K562 (cell line): ENCODE data around the gene LST1. TPM values are rescaled to one million over a fixed set of nuclear protein-coding genes. Genes with fewer than 3 reads are reported as not detected.

Source experiments
- CBFB ChIP-seq: sonication (generic); formaldehyde crosslinking; IDR thresholded peaks from 2 replicates; pipeline ENCODE4 v1.4.0; 2020; ENCODE audit warnings: mild to moderate bottlenecking, missing genetic modification reagents
- CHAMP1 ChIP-seq: fragments of 450-650 bp; IDR thresholded peaks from 2 replicates; pipeline ENCODE4 v1.6.1; 2016; ENCODE audit warnings: mild to moderate bottlenecking
- DMBX1 ChIP-seq: fragments of 250-450 bp; sonication (Bioruptor Pico); IDR thresholded peaks from 2 replicates; pipeline ENCODE4 v1.8.0; 2022; ENCODE audit warnings: inconsistent platforms, mild to moderate bottlenecking, moderate library complexity, borderline replicate concordance
- E2F3 ChIP-seq: fragments of 250-450 bp; sonication (Bioruptor Pico); IDR thresholded peaks from 2 replicates; pipeline ENCODE4 v1.4.0; 2020; ENCODE audit warnings: mild to moderate bottlenecking
- FOXJ2 ChIP-seq: fragments of 200-800 bp; sonication (Bioruptor generic); IDR thresholded peaks from 2 replicates; pipeline ENCODE4 v1.6.1; 2016; ENCODE audit warnings: missing genetic modification characterization, missing compliant biosample characterization
- GATAD2B ChIP-seq: fragments of 450-650 bp; IDR thresholded peaks from 2 replicates; pipeline ENCODE4 v1.6.1; 2017; ENCODE audit warnings: mild to moderate bottlenecking, borderline replicate concordance
- HCFC1 ChIP-seq: IDR thresholded peaks from 2 replicates; pipeline ENCODE4 v1.6.1; 2012; ENCODE audit warnings: low read depth, low read length, improper control_type of control experiment
- JUND ChIP-seq, 2 experiments: IDR thresholded peaks; 2 replicates in 1 of 2; 3 replicates in 1 of 2; pipeline ENCODE4 v1.6.1; 2011; ENCODE audit warnings: borderline replicate concordance in 2 of 2, low read depth in 2 of 2, low read length in 2 of 2, improper control_type of control experiment in 1 of 2, missing biosample characterization in 1 of 2, missing genetic modification characterization in 1 of 2, missing genetic modification reagents in 1 of 2
- MCM5 ChIP-seq: fragments of 450-650 bp; IDR thresholded peaks from 2 replicates; pipeline ENCODE4 v1.6.1; 2016; ENCODE audit warnings: low read depth
- MCM7 ChIP-seq, 2 experiments: fragments of 450-650 bp; IDR thresholded peaks; 2 replicates each; pipeline ENCODE4 v1.6.1; 2016 to 2018
- RFX1 ChIP-seq: fragments of 450-650 bp; IDR thresholded peaks from 2 replicates; pipeline ENCODE4 v1.6.1; 2016; ENCODE audit warnings: mild to moderate bottlenecking, moderate library complexity
- RFX5 ChIP-seq: IDR thresholded peaks from 2 replicates; pipeline ENCODE4 v1.6.1; 2011; ENCODE audit warnings: low read depth, mild to moderate bottlenecking, improper control_type of control experiment, low read length
- THRA ChIP-seq: fragments of 450-650 bp; IDR thresholded peaks from 2 replicates; pipeline ENCODE4 v1.6.1; 2017; ENCODE audit warnings: mild to moderate bottlenecking, moderate library complexity
- ZNF121 ChIP-seq: sonication (generic); formaldehyde crosslinking; conservative IDR thresholded peaks from 2 replicates; pipeline ENCODE4 v1.8.0; 2022; ENCODE audit warnings: missing genetic modification reagents
- ZNF175 ChIP-seq: fragments of 200-800 bp; sonication (Bioruptor generic); IDR thresholded peaks from 2 replicates; pipeline ENCODE4 v1.6.1; 2016; ENCODE audit warnings: low read depth, mild to moderate bottlenecking, missing genetic modification characterization, missing compliant biosample characterization
- polyA plus RNA-seq, 8 experiments: library from polyadenylated mRNA; depleted of rRNA in 4 of 8; stranded (reverse) in 5 of 8; unstranded in 3 of 8; fragments of >200 nt; fragmentation: Nextera tagmentation in 2 of 8; fragmentation: Illumina TruSeq in 1 of 8; extraction: Ambion mirVana in 2 of 8; extraction: Trizol in 1 of 8; gene quantifications; 2 replicates each; pipeline versions ENCODE4 v1.2.1 to v1.2.3, GENCODE V29; 2011 to 2014; ENCODE audit warnings: inconsistent platforms in 1 of 8, missing spikeins in 1 of 8
- total RNA-seq, 7 experiments: library from RNA; depleted of rRNA in 6 of 7; stranded (reverse); fragments of >200 nt in 6 of 7; fragmentation: Illumina TruSeq in 2 of 7; extraction: Trizol in 2 of 7; gene quantifications; 2 replicates each; pipeline versions ENCODE4 v1.2.1 to v1.2.3, GENCODE V29; 2011 to 2021; ENCODE audit warnings: low replicate concordance in 1 of 7
- TF ChIP-seq, protein P1 (sequence below): conservative IDR thresholded peaks from 2 replicates; pipeline ENCODE4 v1.6.1; 2011; ENCODE audit warnings: low read depth, mild to moderate bottlenecking, low read length; ENCODE audit not compliant: control insufficient read depth
- TF ChIP-seq, protein P2 (sequence below): fragments of 450-650 bp; IDR thresholded peaks from 2 replicates; pipeline ENCODE4 v1.6.1; 2016
- TF ChIP-seq, protein P3 (sequence below), 2 experiments: IDR thresholded peaks; 2 replicates each; pipeline ENCODE4 v1.6.1; 2012; ENCODE audit warnings: improper control_type of control experiment in 2 of 2, low read depth in 2 of 2, low read length in 2 of 2, borderline replicate concordance in 1 of 2

LST1 gene
- total and polyA plus RNA-seq, 9 of the 15 experiments (the other 6 are each of a cell fraction or from before 2014, with no cell fraction given): 0.82 to 7.8 (median 1.7) TPM

DNA sequence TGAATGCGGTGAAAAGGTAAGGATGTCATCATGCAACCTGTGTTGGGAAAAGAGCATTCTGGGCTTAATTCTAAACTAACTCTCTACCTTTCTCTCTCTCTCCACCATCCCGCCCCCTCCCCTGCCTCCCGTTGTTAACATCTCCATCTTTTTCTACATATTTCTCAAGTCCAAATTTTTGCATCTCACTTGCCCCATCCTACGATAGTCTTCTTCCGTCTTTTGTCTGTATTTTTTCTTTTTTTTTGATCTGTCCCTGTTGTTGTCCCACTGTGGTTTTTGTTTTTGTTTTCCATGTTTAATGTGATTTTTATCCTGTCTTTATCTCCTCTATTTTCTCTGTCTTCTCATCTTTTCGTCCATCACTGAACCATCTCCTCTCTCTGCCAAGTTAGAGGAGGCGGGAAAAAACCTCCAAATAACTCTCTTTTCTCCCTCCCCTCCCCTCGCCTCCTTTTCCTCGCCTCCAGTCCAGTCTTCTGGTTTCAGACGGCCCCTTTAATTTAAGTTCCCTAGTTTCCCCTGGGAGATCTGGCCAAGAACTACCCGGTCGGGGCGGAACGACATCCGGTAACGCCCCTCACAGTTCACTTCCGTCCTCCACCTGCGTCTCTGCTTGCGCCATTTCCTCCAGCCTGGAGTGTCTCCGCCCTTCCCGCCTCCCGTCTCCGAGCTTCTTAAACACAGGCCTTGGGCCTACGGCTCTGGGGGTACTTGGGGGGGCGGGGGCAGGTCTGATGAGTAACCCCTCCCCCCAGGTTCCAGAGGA is 38.9 kb upstream of the LST1 start, which contains the start of gene NFKBIL1 (continued):
- TF ChIP-seq MCM5: 0 out of 2 replicates have a peak, but pooled peaks have one; percentile 88
- TF ChIP-seq FOXJ2 (tag): no peak; the same call in 1 of the 2 replicates
- TF ChIP-seq, protein P1, sequence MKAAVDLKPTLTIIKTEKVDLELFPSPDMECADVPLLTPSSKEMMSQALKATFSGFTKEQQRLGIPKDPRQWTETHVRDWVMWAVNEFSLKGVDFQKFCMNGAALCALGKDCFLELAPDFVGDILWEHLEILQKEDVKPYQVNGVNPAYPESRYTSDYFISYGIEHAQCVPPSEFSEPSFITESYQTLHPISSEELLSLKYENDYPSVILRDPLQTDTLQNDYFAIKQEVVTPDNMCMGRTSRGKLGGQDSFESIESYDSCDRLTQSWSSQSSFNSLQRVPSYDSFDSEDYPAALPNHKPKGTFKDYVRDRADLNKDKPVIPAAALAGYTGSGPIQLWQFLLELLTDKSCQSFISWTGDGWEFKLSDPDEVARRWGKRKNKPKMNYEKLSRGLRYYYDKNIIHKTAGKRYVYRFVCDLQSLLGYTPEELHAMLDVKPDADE: peak; percentile 99
- TF ChIP-seq MCM7 (IDR thresholded peaks at IDR 0.05): peak in 1 of 2 experiments; percentile 93; a peak in 1 of 4 replicates
- no peak for TF ChIP-seq RFX1
- 0 out of 2 replicates have a peak, but pooled peaks have one; percentile 20 for TF ChIP-seq ZNF175
- TF ChIP-seq GATAD2B: peak; percentile 67; the same call in 1 of the 2 replicates
- no peak for TF ChIP-seq ZNF121 (CRISPR knock-in tag)
- TF ChIP-seq CHAMP1: 0 out of 2 replicates have a peak, but pooled peaks have one; percentile 59
- TF ChIP-seq DMBX1 (CRISPR knock-in tag): peak; percentile 72; the same call in 1 of the 2 replicates
- TF ChIP-seq, protein P2, sequence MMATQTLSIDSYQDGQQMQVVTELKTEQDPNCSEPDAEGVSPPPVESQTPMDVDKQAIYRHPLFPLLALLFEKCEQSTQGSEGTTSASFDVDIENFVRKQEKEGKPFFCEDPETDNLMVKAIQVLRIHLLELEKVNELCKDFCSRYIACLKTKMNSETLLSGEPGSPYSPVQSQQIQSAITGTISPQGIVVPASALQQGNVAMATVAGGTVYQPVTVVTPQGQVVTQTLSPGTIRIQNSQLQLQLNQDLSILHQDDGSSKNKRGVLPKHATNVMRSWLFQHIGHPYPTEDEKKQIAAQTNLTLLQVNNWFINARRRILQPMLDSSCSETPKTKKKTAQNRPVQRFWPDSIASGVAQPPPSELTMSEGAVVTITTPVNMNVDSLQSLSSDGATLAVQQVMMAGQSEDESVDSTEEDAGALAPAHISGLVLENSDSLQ: peak; percentile 91
- peak; percentile 31; the same call in 1 of the 2 replicates for TF ChIP-seq RFX5
- peak; percentile 82 for TF ChIP-seq JUND (IDR thresholded peaks at IDR 0.05; ENCODE audit: borderline replicate concordance, low read depth, low read length)
- TF ChIP-seq JUND (tag; IDR thresholded peaks at IDR 0.05; ENCODE audit: borderline replicate concordance, low read depth, low read length): no peak; the same call in 2 of the 3 replicates
- peak; percentile 69; the same call in 1 of the 2 replicates for TF ChIP-seq E2F3 (CRISPR knock-in tag)
- no peak for TF ChIP-seq CBFB
- TF ChIP-seq HCFC1: peak; percentile 99
- TF ChIP-seq THRA: no peak
- TF ChIP-seq, protein P3, sequence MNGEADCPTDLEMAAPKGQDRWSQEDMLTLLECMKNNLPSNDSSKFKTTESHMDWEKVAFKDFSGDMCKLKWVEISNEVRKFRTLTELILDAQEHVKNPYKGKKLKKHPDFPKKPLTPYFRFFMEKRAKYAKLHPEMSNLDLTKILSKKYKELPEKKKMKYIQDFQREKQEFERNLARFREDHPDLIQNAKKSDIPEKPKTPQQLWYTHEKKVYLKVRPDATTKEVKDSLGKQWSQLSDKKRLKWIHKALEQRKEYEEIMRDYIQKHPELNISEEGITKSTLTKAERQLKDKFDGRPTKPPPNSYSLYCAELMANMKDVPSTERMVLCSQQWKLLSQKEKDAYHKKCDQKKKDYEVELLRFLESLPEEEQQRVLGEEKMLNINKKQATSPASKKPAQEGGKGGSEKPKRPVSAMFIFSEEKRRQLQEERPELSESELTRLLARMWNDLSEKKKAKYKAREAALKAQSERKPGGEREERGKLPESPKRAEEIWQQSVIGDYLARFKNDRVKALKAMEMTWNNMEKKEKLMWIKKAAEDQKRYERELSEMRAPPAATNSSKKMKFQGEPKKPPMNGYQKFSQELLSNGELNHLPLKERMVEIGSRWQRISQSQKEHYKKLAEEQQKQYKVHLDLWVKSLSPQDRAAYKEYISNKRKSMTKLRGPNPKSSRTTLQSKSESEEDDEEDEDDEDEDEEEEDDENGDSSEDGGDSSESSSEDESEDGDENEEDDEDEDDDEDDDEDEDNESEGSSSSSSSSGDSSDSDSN (IDR thresholded peaks at IDR 0.05; ENCODE audit: borderline replicate concordance in 1 of 2, low read depth in 2 of 2, low read length in 2 of 2): peak; percentile 30 to 79; a peak in 3 of 4 replicates
